IPS-NIHi7 (cell line): Measurements from ENCODE around the gene TMEM266.
A peak's percentile ranks its signal among the peaks of the same experiment; 100 is the strongest.

ENCODE experiments used
- DNase-seq: peaks from one replicate; pipeline ENCODE4 v3.0.0; 2012; ENCODE audit warnings: mixed read lengths; ENCODE audit errors: extremely low spot score

TMEM266 gene

DNA sequence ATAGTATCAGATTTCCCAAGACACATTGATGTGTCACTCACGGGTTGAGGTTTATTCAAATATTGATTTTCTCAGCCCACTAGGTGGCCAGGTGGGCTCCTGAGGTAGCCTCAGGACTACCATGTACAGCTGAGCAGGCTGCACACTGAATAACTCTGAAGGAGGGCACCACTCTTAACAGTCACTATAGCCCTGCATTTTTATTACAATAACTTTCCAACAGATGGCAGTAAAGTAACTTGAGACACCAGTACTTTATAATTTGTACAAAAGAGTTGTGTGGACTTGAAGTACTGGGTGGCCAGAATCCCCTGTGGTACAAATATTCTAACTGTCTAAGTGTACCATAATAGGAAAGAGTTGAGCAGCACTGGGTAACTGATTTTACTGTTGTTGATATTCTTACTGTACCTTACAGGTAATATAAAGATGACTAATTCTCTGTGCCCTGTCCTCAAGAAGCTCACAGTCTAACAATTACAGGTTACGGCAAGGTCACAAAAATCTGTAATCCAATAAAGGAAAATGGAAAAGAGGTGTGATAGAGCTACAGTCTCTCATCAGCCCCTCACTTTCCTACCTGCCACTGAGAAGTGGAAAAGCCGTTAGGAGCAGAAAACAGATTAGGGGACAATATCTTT, 175.5 kb downstream of the TMEM266 start:
- peak; percentile 35 for DNase-seq

DNA sequence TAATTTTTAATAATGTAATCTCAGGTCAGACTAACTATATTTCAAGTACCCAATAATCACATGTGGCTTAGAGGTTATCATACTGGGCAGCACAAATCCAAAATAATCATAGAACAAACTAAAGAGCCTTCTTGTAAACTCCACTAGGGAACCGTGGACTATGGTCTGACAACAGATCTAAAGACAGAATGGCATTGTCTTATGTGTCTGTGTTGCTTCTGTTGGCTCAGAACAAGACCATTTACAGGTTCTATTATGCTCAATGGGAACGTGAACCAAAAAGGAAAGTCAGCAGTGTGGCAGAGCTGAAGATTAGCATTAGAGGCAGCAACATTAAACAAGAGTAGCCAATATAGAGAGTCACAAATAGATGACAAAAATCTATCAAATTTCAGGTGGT, 176.6 kb downstream of the TMEM266 start:
- no peak for DNase-seq

DNA sequence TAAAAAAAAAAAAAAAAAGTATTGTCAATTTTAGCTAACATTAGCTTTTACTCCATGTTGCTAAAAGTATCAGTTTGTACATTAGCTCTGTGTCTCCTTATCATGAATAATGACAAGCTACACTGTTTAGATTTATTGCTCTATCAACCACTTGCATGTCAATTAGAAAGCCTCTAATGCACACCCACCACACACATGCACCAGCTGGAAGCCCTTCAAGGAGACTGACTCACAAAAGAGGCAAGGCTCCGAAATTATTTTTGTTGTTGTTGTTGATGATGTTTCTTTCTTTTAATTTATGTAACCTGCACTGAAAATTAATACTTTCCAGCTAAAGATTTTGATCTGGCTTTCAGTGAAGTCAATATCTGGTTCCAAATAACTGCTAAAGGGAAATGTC, 180.0 kb downstream of the TMEM266 start:
- no peak for DNase-seq

DNA sequence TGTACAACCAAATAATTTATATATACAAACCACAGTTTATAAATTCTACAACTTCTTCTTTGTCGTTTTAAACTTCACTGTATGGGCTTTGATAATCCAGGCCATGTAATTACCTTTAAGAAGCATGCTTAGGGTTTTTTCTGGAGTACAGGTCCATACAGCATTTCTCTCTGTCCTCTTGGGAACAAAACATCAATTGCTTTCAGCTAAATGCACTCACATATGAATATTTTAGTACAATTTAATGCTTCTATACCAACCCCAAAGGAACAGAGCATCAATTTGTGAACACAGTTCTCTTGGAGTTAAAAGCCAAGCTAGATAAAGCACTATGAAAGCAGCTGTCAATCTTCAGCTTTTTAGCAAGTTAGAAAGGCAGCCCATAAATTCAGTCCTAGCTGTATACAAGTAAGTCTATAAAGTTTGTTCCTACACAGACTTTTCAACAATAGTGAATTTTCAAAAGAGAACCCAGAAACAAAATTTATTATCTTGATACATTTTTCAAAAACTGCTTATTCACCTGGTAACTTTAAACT, 185.4 kb downstream of the TMEM266 start:
- no peak for DNase-seq

DNA sequence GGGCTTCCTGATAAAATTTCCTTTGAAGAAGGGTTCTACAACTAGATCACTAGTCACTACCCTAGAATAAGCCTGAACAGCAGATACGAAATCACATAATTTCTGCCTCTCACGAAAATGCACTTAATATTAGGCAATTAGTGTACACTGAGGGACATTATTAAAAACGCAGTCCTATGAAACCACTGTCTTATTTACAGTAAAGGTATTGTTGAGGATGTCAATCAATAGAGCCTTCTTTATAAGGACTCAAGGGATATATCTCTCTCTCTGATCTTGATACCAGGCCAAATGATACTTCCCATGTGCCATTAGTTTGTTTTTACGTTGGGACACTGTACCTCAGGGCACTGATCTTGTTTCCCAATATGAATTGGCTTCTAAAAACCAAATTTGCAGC, 191.9 kb downstream of the TMEM266 start:
- no peak for DNase-seq

DNA sequence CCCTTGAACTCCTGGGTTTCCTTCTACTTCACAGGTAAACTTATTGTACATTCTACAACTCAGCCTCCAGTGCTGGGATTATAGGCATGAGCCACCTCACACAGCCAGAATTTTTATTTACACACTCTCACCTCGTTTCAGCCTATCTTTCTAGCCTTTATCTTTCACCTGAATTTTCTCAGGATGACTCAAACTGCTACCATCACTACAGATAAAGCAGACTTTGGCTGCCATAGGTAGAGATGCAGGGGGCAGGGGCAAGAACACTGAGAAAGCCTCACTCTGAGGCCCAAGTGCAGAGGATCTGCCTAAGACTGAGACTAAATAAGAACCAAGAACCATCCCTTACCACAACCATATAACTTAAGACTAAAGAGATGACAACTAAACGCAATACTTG, 192.5 kb downstream of the TMEM266 start:
- no peak for DNase-seq

DNA sequence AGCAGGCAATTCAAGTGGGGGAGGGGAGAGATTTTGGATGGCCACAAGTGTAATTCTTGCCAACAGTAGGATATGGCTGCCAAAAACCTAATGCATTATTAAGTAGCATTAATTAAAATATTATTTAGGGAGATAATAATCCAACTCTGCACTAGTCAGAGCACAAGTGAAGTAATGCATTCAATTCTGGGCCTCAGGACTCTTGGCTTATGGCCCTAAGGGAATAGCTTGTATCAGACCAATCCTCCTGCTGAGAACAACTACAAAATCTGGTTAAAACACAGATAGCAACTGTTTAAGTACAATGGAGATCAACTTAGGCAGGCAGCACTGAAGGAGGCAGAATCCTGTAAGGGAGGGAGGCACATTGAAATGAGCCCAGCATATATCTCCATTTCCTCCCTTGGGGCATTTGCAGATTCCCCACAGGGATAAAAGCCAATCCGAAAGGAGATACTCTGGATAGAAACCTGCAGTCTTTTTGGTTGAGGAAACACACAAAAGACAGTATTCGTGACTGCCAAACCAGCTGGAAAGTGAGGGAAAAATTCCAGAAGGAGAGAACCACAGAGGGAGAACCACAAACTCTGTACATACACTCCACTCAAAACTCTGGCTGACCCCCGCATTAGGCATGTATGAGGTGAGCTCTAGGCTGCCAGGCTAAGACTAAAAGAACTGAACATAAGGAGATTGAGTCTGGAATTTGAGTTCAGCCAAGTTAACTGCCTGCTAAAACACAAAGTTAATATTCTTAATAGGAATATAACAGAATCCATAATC, 194.1 kb downstream of the TMEM266 start:
- DNase-seq, result peak; percentile 64
